Renal pelvis (tissue), 4 donors: ENCODE measurements around the gene PSMG3. TPM values are rescaled to one million over a fixed set of nuclear protein-coding genes. Genes with fewer than 3 reads are reported as not detected.

Experiments
- DNase-seq: peaks from one replicate; pipeline ENCODE4 v3.0.0-alpha.2; 2013
- polyA plus RNA-seq, 3 donors: library from polyadenylated mRNA; unstranded; fragments of 120-200 nt; gene quantifications; one replicate each; pipeline ENCODE4 v1.2.1, GENCODE V29; 2013; ENCODE audit not compliant: insufficient read length in 3 of 3

PSMG3 gene
- polyA plus RNA-seq, 3 donors, result 32.8 to 40.3 (median 34.1) TPM

DNA sequence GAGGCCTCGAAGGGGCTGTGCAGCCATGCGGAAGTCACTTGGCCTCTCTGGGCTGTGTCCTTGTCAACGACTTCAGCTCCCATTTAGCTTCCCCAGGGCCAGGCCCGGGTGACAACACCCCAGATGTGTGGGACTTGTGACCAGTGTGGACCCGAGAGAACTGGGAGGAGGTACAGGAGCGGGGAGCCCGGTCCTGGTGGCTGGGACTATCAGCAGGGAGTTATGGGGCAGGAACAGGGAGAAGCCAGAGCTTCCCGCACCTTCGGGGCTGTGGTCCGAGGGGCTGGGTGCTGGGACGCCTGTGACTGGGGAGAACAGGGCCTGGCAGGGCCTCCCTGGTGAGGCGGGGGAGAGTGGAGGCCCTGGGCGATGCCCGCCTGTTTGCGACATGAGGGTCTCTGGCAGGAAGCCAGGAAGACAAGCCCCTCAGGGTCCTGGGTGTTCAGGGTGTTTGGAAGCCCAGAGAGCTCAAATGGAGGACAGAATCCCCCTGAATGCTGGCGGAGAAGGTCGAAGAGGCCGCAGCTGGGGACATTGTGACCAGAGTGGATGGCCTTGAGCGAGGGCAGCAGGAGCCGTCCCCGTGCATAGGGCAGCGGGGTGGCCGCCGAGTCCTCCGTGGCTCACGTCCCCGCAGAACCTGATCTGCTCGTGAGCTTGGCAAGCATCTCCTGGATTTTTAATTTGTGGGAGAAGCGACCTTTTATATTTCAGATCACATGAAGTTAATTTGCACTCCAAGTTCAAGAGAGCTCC is 30.0 kb upstream of the PSMG3 start:
- DNase-seq, result no peak

DNA sequence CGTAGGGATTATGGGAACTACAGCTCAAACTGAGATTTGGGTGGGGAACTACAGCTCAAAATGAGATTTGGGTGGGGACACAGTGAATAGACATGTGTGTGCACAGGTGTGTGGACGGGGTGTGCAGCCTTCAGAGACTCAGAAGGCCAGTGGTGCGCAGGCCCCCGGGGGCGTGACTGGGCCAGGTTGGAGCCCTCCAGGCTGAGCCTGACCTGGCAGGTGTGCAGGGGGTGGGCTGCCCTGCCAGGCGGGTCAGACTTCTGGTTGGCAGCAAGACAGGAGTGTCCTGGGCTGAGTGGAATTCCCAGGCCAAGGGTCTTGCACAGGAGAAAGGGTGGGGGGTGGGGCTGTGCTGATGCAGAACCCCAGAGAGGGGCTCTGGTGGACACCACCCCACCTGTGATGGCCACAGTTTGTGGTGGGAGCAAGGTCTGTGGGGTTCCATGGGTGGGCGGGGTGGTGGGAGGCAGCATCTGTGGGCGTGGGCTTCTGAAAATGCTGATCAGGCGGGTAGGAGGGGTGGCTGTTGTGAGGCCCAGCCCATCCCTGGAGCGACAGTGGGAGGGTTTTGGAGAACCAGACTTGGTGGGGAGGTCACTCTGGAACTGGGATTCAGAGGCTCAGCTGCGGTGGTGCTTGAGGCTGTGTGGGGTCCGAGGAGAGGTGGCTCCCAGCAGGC is 29.3 kb upstream of the PSMG3 start:
- no peak for DNase-seq

DNA sequence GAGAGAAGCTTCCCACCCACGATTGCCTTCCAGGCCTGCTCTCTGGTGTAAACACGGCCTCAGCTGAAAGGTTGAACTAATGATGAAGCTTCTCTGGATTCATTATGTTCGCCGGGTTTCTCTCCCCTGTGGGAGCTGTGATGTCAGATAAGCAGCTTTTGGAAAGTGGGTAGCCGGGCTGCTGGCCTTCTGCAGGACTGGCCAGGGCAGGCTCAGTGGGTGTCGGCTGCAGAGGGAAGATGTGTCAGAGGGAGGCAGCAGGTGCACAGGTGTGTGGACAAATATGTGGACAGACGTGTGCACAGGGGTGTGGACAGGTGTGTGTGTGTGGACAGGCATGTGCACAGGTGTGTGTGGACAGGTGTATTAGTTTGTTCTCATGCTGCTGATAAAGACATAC is 28.5 kb upstream of the PSMG3 start:
- DNase-seq, result no peak

DNA sequence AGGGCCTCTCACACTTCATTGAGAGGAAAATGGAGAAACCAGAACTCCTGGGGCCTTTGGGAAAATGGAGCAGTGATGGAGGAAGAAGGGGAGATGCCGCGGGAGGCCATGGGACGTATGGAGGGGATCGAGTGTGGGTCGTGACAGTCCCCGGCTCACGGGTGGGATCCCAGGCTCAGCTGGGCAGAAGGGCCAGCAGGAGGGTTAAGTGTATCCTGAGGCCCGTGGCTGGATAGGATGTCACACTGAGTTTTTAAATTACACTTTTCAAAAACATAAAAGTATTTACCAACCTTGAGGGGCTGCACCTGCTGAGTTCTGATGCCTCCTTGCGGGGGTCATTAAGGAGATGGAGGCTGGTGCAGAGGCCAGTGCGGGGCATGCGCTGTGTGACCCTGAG is 28.0 kb upstream of the PSMG3 start:
- no peak for DNase-seq

DNA sequence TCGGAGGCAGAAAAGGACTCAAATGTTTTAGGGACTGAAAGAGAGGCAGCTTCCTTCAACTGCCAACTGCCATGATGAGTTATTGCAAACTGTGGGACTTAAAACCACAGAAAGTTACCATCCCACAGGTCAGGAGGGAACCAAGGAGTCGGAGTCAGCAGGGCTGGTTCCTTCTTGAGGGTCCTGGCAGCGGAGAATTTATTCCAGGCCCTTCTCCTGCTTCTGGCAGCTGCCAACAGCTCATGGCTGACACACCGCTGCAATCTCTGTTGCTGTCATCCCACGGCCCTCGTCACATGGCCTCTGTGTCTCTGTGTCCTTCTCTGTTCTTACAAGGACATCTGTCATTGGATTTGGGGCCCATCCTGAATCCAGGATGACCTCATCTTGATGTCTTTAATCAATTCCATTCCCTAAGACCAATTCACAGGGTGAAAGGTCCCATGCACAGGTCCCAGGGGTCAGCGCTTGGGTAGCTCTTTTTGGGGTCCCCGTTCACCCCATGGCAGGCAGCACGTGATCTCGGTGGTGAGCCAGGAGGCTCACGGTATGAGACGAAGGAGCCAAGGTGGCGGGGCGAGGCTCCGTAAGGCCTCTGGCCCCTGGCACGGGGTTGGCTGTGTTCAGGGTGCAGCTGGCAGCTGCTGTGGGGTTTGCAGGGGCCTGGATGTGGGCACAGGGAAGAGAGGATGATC is 27.4 kb upstream of the PSMG3 start:
- DNase-seq, result no peak

DNA sequence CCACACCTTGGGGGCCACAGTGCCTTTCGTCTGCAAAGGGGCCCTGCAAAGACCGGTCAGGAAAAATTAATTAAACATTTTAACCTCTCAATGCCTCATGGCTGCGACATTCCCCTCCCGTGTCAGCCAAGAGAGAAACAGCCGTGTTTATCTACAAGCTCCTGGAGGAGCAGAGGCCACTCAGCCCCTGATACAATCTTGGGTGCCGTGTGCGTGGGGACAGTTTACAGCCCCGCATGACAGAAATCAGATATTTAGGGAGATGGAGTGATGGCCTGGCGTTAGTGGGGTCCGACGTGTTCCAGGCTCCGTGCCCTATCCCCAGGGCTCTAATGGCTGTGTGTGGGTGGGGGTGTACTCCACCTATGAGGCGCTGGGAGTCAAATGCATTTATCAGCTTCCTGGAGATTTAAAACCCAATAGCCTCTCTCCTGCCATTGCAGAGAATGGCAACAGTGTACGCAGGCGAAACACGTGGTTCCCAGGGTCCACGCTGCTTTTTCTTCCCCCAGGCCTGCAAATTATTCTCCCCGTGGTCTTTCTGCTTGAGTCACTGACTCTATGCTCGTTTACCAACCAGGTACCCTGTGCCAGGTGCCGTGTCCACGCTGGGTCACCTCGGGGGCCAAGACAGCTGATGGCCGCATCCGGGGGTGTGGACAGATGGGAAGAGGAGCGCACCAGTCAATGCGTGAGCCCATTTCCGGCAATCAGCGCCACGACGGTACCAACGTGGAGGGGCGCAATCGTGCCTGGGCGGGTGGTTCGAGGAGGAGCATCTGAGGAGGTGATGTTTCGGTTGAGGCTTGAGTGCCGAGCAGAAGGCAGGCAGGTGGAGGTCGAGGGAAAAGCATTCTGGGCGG is 26.6 kb upstream of the PSMG3 start:
- DNase-seq, result no peak

DNA sequence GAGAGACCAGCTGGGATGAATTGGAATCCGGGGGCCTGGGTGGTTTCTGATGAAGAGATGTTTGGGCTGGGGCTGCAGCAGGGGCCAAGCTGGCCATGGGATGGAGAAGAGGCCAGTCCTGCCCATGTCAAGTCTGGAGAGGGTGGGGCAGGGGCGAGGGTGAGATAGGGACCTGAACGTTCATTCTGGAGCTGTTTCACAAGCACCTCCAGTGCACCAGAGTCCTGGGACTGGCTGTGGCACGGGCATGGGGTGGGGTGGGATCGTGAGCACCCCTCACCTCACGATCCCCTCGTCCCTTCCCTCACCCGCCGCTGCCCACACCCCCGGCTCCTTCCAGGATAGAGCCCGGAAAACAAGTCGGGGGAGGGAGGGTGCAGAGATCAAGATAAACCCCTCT is 25.8 kb upstream of the PSMG3 start:
- no peak for DNase-seq

DNA sequence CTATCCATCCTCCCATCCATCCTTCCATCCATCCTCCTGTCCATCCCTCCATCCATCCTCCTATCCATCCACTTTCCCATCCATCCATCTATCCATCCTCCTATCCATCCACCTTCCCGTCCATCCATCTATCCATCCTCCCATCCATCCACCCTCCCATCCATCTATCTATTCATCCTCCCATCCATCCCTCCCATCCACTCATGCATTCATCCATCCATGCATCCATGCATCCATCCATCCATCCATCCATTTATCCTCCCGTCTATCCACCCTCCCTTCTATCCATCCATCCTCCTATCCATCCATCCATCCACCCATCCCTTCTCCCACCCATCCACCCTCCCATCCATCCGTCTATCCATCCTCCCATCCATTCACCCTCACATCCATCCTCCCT is 25.2 kb upstream of the PSMG3 start:
- no peak for DNase-seq

DNA sequence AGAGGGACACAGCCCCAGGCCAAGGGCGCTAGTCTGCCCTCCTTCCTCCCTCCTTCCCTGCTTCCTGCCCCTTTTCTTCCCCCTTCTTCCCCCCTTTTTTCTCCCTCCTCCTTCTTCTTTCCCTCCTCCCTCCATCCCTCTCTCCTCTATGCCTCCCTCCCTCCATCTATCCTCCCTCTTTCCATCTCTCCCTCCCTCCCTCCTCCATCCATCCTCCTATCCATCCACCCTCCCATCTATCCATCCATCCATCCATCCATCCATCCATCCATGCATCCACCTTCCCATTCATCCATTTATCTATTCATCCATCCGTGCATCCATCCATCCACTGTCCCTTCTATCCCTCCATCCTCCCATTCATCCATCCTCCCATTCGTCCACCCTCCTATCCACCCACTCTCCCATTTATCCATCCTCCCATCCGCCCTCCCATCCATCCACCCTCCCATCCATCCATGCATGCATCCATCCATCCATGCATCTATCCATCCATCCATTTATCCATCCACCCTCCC is 24.1 kb upstream of the PSMG3 start:
- no peak for DNase-seq

DNA sequence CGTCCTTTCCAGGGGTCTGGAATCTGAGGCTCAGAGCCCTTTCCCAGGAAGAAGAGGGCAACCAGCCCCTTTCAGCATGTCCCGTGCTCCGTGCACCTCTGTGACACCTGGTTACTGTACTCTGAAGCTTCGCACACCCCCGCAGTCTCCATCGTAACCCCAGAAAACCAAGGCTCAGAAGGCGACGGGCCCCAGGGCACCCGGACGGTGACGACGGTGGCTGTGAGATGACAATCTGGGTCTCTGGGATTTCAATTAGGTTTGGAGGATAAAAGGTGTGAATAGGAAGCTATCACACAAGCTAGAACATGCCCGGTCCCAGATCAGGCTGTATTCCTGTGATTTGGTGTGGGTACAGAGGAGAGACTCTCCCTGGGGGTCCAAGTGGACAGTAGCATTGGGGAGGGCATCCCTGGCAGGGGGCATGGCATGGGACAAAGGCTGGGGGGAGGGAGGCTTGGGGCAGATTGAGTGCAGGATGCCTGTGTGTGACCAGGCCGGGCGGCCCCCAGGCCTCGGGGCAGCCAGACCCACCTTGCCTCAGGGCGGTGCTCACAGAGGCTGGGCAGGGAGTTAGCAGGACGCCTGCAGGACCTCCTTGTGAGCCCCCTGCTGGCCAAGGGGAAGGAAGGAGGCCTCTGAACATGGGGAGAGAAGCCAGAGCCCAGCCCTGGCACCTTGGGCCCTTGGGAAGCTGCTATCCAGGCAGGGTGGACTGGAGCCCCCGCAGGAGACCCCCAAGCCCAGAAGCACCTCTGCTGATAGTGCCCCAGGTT is 23.4 kb upstream of the PSMG3 start:
- no peak for DNase-seq

DNA sequence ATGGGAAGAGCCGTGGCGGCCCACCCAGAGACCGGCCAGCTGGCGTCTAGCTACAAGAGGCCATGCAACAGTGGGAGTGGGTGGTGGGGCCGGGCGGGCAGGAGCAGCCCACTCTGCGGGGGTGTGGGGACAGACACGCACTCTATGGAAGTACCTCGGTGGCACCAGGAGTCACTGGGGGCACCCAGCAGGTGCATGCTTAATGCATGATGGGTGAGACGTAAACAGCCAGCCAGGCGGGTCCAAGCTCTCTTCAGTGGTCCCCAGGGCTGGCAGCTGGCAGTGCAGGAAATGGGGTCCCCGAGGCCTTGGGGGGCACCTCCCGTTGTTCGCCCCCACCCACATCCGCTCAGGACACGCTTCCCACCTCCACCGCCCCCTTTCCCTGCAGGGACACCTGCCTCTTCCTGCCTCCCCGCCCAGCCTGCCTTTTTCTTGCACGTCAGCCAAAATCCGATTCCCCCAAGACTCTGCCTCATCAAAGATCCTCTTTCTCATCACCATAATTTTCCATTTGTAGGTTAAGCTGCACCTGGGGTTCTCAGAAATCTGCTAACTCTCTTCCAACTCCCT is 22.6 kb upstream of the PSMG3 start:
- no peak for DNase-seq

DNA sequence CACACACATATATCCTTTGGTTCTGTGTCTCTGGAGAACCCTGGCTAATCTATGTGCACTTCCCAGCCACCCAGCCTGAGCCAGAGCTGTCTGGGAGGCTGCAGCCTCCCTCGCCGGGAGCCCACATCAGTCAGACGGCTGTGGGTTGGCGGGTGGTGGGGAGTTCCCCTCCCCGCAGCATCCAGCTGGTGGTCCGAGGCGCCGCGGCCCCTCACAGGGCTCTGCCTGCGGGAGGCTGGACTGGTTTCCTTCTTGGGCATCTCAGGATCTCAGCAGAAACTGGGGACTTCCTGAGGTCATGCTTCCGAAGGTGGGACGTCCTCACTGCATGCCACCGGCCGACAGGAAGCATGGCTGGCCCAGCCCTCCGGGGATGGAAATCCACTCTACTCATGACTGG is 22.0 kb upstream of the PSMG3 start:
- no peak for DNase-seq

DNA sequence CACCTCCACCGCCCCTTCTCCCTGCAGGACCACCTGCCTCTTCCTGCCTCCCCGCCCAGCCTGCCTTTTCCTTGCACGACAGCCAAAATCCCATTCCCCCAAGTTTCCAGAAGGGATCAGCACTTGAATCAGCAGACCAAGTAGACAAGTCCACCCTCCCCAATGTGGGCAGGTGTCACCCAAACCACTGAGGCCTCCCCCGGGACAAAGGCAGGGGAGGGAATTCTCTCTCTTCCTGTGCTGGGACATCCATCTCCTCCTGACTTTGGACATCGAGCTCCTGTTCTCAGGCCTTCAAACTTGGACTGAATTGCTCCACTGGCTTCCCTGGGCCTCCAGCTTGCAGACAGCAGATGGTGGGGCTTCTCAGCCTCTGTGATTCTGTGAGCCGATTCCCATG is 21.6 kb upstream of the PSMG3 start:
- DNase-seq, result no peak

DNA sequence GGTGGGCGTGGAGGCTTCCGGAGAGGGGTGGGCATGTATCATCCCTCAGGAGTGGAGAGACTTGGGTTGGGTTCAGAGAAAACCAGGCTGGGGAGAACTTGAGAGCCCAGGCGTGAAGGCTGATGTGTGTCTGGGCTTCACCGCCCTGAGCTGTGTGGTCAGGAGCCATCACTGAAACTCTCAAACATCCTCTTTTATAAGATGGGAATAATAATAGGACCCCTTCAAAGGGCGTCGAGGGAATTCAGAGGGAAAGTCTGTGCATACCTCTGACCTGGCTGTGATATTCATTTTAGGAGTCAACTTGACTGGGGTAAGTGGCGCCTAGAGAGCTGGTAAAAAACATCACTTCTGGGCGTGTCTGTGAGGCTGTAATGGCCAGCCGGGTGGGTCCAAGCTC is 21.1 kb upstream of the PSMG3 start:
- no peak for DNase-seq

DNA sequence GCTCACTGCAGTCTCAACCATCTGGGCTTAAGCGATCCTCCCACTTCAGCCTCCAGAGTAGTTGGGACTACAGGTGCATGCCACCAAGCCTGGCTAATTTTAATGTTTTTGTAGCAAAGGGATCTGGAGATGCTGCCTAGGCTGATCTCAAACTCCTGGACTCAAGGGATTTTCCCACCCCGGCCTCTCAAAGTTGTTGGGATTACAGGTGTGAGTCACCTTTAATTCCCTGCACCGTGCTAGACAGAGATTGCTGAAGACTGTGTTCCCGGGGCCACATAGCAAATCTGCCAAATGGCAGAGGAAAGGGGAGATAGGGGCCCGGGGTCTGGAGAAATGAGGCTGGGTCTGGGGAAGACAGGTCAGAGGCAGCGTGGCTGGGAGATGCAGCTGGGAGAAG is 20.6 kb upstream of the PSMG3 start:
- DNase-seq, result no peak

DNA sequence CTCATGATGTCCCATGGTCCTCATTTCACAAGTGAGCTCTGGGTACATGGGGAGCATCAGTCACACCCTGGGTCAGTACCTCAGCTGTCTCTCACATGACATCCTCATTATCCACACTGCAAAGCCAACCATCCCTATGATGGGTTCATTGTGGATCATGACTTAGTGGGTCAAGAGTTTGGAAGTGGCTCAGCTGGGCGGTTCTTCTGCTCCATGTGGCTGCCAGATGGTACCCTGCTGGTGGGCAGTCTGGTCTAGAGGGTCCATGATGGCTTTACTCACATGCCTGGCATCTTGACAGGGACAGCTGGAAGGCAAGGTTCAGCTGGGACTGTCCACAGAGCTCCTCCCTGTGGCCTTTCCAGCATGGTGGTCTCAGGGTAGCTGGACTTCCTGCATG is 19.1 kb upstream of the PSMG3 start:
- no peak for DNase-seq

DNA sequence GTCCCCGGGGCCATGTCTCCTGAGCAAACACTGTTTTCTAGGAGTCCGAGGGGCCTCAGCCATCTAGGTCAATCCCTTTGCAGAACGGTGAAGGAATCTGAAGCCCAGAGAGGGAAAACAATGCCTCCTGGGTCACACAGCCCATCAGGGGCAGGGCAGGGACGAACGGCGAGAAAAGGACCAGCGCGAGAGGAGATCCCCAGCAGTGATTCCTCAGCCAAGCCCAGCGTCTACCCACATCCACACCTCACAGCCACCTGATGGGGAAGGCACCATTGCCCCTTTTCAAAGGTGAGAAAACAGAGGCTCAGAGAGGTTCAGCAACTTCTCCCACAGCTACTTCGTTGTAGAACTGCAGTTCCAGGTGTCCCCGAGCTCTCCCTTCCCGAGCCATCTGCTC is 17.9 kb upstream of the PSMG3 start:
- no peak for DNase-seq

DNA sequence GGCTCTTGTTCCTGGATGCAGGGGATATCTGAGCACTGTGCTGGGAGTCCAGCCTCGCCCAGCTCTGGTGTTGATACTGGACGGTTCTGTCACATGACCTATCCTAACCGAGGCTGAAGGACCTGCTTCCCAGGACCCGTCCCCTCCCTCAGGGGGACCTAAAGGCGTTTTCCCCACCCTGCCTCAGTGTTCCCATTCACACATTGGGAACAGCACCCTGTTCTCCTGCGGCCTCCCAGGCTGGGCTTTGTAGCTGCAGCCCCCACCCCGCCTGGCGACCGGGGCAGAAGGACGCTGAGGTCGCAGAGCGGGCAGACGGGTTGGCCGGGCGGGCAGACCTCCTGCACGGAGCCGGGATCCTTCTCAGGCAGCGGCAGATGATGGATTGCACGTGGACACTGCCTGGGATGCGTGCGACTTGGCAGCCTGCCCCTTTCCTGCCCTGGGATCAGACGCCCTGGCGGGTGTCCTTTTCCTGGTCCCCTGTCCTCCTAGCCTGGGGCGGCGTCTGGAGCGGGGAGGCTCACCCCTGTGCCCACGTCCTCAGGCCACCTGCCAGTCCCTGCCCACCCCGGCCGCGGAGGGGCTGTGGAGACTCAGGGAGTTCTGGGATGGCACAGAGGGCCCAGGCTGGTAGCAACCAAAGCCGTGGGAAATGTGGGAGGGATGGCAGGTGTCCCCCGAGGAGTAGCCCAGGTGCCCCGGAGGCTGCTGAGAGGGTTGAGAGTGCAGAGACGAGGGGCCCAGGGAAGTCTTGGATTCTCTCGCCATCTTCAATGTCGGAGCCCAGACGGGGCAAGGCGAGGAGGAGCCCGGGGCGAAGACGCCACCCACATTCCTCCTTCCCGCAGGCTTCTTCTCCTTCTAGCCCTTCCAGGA is 17.2 kb upstream of the PSMG3 start:
- no peak for DNase-seq

DNA sequence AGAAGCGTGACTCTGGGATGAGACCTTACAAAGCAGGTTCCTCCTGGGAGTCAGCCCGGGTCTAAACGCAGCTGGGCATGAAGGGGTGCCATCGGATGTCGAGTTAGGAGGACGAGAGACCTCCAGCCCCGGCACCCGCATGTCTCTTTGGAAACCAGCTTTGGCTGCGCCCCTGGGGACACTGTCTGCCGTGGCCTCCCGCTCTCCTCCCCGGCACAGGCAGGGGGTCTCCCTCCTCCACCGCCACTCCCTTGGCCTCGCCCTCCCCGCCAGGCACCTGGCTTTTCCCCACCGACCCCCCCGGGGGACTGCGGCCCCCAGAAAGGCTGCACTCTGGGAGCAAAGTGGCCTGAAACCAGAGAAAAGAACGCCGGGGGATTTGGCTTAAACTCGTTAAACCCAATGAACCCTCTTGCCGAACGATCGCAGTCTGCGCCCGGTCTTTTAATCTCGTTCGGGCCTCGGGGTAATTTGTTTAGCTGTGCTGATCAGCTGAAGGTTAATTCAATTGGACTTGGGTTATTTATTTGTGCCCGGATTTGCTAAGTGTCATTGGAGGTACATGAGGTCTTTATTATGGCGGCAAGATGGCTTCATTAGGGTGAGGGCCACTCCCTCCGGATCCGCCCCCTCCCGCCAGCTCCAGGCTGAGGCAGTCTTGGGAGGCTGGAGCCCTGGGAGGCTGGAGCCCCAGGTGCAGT is 16.4 kb upstream of the PSMG3 start:
- no peak for DNase-seq
